GM18951 (cell line): ENCODE data around the gene PFKP.

Experiments
- POLR2A ChIP-seq: IDR thresholded peaks from 4 replicates; pipeline ENCODE4 v1.6.1; 2011; ENCODE audit warnings: mild to moderate bottlenecking; ENCODE audit not compliant: insufficient read length, insufficient read depth; ENCODE audit errors: extremely low read depth
- in situ Hi-C: fragments of 300-500 bp; cut with MboI; formaldehyde crosslinking; loops from one replicate; pipeline ENCODE4 v1.12.0; 2022; ENCODE audit warnings: low sequenced_read_pairs, mixed read lengths, inconsistent platforms; ENCODE audit not compliant: unreplicated experiment

Gene PFKP

DNA sequence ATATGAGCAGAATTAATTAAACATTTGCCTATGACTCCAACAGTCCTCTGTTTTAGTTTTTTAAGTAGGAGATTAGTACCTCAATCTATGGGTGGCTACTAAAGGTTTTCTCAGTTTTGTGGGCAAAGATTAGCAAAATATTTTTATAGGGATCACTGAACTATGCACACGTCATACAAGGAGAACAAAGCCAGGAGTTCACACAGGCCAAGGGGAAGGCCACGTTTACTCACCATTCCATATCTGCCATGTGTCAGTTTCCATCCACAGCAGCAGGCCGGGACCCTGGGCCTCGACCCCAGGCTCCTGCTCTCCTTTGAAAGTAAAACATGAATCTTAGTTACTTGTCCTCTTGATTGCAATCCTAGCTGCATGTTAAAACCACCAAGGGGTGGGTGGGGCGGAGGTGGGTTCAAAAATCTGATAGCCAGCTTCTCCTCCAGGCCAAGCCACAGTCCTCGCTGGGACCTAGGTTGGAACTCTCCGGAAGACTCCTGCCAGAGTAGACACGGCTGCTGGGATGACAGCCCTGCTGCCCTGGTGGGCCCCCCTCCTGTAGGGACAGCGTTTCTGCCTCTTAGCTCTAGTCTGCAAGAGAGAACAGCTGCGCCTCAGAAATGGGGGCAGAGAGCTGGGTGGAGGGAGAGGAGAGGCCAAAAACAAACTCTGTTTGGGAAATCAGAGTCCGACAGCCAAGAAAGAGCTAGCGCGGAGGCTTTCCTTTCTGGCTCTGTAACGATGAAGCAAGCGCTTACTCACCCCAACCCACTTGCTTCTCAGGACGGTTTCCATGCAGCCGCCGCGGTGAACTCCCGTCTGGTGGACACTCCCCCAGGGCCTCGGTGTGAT, 69.6 kb downstream of the PFKP start:
- in situ Hi-C loops, result no loop called here
- no peak for TF ChIP-seq POLR2A

DNA sequence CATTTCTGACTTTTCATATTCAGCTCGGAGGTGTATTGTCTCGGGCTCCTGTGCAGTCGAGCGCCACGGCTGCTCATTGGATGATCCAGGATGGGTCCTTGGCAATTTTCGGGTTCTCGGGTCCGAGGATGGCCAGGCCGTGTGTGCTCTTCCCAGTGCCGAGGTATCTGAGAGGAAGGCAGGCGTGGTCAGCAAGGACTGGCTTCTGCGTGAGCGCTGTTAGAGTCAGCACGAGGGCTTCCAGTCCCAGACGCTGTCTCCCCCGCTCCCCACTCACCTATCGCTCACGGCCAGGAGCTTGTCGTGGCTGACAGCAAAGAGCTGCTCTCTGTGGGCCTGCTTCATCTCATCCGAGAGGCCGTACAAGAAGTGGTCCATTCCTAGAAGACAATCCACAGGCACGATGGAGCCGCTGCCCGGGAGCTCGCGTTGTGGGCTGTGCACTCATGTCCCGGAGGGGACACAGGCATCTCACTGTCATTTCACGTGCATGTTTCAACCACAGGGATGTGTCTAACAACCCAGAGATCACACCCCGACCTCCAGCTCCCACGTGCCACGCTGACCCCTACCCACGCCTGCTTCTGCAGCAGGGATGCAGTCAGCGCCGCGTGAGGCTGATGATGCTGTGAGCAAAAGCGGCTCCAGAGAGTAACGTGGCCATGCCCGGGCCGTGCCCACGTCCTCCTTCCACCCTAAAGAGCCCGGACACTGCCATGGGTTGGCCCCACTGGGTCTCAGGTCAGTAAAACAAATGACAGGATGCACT, 70.8 kb downstream of the PFKP start:
- in situ Hi-C loops, result no loop called here
- TF ChIP-seq POLR2A, result no peak

DNA sequence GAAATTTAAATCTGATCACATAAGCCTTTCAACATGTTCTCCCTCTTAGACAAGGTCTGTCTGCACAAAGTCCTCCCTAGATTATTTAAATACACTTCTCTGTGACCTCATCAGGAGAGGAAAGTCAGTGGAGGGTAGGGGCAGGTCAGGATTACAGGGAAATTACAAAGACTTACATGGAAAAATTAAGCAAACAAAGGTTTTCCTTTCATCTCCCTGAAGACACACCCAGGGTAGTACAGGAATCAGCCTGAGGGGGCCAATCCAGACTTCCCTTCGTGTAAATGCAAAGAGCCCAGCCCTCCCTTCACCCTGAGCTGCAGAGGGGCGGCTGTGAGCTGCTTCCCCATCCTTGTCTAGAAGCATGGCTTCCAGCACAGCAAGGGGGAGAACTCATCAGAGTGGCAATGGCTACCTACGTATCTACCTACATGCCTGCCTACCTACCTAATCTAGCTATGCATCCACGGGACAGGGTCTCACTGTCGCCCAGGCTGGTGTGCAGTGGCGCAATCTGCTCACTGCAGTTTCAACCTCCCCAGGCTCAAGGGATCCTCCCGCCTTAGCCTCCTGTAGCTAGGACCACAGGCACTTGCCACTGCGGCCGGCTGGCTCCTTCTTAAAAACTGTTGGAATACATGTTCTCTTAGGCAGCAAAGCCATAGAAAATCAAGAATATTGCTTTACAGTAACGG, 72.0 kb downstream of the PFKP start:
- TF ChIP-seq POLR2A, result no peak
- in situ Hi-C loops, result no loop called here

GRCh38 chr10:3140280-3140679, 72.9 kb downstream of the PFKP start:
- TF ChIP-seq POLR2A, result no peak
- in situ Hi-C loops, result no loop called here

DNA sequence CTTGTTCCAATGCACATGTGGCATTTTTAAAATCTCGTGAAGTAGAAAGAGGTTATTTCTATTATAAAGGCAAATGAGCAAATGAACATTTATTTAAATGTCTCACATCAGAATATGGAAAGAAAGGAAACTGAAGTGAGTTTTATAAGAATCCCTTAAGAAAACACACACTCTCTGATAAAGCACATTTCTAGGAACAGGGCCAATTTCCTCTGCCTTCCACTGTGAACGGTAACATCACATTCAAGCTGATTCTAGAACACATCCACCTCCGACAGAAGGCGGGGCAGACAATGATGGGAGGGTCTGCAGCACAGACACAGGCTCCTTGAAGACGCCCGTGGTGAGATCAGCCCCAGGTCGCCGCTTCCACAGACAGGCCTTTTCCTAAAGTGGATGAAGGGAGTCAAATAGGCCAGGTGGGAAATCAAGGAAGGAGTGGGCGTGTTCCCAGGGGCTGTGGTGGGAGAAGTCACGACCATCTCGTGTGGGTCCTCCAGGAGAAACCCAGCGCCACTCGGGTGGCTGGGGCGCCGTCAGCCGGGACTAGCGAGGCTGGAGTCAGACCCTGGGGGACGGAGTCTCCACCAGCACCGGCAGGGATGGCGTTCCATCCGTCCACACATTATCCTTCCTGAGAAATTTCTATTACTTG, 74.1 kb downstream of the PFKP start:
- in situ Hi-C loops, result no loop called here

DNA sequence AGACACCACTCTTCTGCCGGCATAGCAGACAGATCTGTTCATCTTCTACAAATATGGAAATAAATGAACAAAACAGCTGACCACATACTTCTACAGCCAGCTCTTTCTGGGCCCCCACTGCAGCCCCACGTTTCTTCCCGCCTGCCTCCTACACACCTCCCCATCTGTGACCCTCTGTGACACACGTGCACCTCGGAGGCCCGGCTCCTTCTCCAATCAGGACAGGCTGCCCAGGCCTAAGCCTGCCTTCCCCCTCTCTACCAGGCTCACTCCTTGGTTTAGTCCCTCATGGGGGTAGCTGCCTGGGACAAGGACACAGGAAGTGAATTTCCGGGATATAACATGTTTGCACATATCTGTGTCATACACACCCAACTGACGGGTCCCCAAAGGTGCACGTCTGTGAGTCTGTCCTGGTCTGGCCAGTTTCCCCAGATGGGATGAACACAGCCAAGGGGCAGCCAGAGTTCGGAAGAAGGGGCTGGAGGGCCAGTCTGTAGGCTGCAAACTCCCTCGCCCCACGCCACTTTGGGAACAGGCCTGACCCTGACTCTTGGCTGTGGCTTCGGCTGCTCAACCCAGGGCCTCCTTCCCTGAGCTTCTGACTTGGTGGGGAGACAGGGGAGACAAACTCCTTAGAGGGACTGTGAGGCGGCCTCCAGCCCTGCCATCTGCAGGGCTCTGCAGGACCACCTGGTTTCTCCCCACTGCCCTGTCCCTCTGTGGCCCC, 75.0 kb downstream of the PFKP start:
- in situ Hi-C loops, result no loop called here
- no peak for TF ChIP-seq POLR2A

More for the DNA sequence above, 74.1 kb downstream of the PFKP start:
- TF ChIP-seq POLR2A, result no peak

DNA sequence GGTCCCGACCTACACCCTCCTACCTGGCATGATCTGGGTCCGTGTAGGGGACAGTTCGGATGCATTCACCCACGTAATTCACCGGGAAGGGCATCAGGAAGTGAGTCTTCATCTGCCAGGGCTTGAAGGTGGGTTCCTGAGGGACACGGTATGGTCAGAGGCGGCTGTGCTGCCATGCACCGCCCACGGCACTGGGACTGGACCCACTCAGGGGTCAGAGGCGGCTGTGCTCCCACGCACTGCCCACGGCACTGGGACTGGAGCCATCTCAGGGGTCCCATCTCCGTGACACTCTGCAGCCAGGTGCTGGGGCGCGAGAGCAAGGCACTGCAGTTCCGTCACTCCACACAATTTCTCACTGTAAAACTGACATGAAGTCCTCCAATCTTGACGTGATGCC, 76.0 kb downstream of the PFKP start:
- TF ChIP-seq POLR2A, result no peak
- in situ Hi-C loops, result no loop called here

DNA sequence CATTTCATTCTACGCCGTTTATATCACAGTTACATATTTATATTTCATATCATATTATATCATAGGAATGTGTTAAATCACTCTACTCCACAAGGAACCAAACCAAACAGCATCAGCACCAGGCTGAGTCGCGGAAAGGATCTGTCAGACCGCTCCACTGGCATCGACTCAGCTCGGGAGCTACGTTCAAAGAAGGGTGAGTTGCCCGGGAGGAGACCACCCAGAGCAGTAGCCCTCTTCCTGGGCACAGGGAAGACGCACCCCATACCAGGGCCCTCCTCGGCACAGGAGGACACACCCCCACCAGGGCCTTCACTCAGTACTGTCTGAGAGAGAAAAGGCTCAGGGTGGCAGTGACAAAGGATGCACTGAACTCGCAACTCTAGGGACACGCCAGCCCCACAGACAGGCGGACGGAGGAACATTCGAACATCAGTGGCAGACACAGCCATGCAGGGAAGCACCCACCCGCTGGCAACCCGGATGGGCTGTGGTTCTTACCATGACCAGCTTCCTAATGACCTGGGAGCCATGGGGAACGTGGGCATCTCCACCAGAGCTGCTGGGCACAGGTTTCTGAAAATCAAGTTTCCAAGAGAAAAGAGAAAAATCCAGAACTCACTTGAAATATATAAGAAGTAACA, 76.6 kb downstream of the PFKP start:
- no peak for TF ChIP-seq POLR2A
- in situ Hi-C loops, result no loop called here

- in situ Hi-C loops, result no loop called here
- TF ChIP-seq POLR2A, result no peak
Observed at GRCh38 chr10:3145366-3145765, 78.0 kb downstream of the PFKP start.

DNA sequence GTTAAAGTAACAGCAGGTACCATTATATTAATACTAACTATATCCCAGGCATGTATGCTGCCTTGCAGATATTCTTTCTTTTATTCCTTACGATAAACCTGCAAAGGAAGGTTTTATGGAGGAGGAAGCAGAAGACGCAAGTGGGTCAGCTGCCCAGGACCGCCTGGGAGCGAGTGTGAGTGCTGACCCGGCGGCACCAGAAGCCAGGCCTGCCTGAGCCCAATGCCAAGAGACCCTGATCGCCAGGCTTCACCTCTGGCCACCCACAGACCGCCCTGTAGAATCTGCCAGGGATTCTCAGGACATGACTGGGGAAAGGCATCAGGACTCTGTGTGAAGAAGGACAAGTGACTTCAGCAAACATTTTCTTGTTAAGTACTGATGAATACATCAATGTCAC, 78.9 kb downstream of the PFKP start:
- TF ChIP-seq POLR2A, result no peak
- in situ Hi-C loops, result no loop called here

- in situ Hi-C loops, result no loop called here
- no peak for TF ChIP-seq POLR2A
Observed at GRCh38 chr10:3147117-3147820, 79.9 kb downstream of the PFKP start.

GRCh38 chr10:3148041-3148440, 80.7 kb downstream of the PFKP start:
- no peak for TF ChIP-seq POLR2A
- in situ Hi-C loops, result no loop called here

DNA sequence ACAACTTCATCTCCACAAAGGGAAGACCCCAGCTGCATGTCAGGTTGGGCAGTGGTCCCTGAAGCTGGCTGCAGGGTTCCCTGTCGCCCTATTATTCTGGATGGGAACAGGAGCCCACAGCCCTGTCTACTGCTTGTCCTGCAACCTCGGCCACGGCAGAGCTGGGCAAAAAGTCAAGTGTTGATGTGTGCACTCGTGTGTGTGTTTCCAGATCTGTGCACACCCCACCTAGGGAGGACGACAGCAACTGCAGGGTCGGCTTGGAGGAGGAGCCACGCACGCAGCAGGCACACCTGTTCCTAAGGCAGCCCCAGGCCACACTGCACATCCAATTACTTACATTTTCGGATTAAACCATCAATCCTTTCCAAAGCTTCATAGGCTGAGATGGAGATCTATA, 81.6 kb downstream of the PFKP start:
- in situ Hi-C loops, result no loop called here
- TF ChIP-seq POLR2A, result no peak
